ENCODE results near the gene MTHFD2L. TPM values are rescaled to one million over a fixed set of nuclear protein-coding genes. Genes with fewer than 3 reads are reported as not detected.

The MTHFD2L gene
- total RNA-seq, 1 experiment from 2014 or later = 11.6 TPM

Other genes starting within 250 kb of the MTHFD2L start
- 0.58 TPM in 1 of 2 replicates, not detected in the other for gene PF4, start 176.1 kb upstream of the MTHFD2L start, total RNA-seq (2022)
- not detected in 2 replicates for gene PPBP, start 169.9 kb upstream of the MTHFD2L start, total RNA-seq (2022)
- 0.21 TPM in 1 of 2 replicates, not detected in the other for gene CXCL5, start 159.4 kb upstream of the MTHFD2L start, total RNA-seq (2022)
- 1.9 and 4.3 TPM in 2 replicates for gene CXCL3, start 119.4 kb upstream of the MTHFD2L start, total RNA-seq (2022)
- gene CXCL2, start 58.9 kb upstream of the MTHFD2L start, total RNA-seq (2022) = 4.9 and 5.3 TPM in 2 replicates
- not detected in 2 replicates for gene EPGN, start 150.4 kb downstream of the MTHFD2L start, total RNA-seq (2022)
- 35.5 and 37.0 TPM in 2 replicates for gene EREG, start 207.0 kb downstream of the MTHFD2L start, total RNA-seq (2022)